BLaER1 treated with 17β-estradiol and CSF1 and Interleukin-3, amounts not matched to agents 10 nM and 100 nM (cell line): ENCODE data around the gene ANKS1A.
"Not testable (repeated sequence)": the region's sequence is repeated elsewhere in the genome, so short reads cannot be mapped to it uniquely, and the experiment has no call there.

ENCODE experiments used
- H3K27ac ChIP-seq, 11 experiments: shearing (Covaris generic); formaldehyde crosslinking; 2 replicates each; pipeline ENCODE4 v1.8.1; 2022
- H3K27me3 ChIP-seq, 11 experiments: shearing (Covaris generic); formaldehyde crosslinking; 2 replicates each; pipeline ENCODE4 v1.8.1; 2022
- H3K36me3 ChIP-seq, 11 experiments: shearing (Covaris generic); formaldehyde crosslinking; 2 replicates each; pipeline ENCODE4 v1.8.1; 2022
- H3K4me1 ChIP-seq, 10 experiments: shearing (Covaris generic); formaldehyde crosslinking; 2 replicates each; pipeline ENCODE4 v1.8.1; 2022
- H3K4me2 ChIP-seq, 11 experiments: shearing (Covaris generic); formaldehyde crosslinking; 2 replicates each; pipeline ENCODE4 v1.8.1; 2022
- H3K4me3 ChIP-seq, 10 experiments: shearing (Covaris generic); formaldehyde crosslinking; 2 replicates each; pipeline ENCODE4 v1.8.1; 2022
- H3K9ac ChIP-seq, 11 experiments: shearing (Covaris generic); formaldehyde crosslinking; 2 replicates each; pipeline ENCODE4 v1.8.1; 2022
- H3K9me3 ChIP-seq, 11 experiments: shearing (Covaris generic); formaldehyde crosslinking; replicated peaks in 1 of 11; 2 replicates each; pipeline ENCODE4 v1.8.1; 2022
- H4K20me1 ChIP-seq, 11 experiments: shearing (Covaris generic); formaldehyde crosslinking; 2 replicates each; pipeline ENCODE4 v1.8.1; 2022
- Cebpa-rat ChIP-seq, 11 experiments: shearing (Covaris generic); IDR thresholded peaks; 2 replicates each; pipeline ENCODE4 v1.8.1; 2022

The ANKS1A gene

DNA sequence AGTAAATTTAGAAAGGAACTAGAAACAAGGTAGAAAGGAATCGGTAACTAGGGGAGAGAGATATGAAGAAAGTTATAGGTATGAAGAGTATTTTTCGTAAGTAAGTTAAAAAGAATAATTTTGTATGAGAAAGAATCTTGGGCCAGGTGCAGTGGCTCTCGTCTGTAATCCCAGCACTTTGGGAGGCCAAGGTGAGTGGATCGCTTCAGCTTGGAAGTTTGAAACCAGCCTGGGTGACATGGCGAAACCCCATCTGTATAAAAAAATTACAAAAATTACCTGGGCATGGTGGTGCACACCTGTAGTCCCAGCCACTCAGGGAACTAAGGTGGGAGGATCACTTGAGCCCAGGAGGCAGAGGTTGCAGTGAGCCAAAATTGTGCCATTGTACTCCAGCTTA is 210.1 kb downstream of the ANKS1A start:
- Histone ChIP-seq H3K4me3 (no peak overlapping the region), H3K27ac (no peak overlapping the region), H3K4me1 (no peaks in the 10 kb centered on the region), H3K4me2 (no peak overlapping the region), H3K27me3 (no peaks in the 10 kb centered on the region), H3K9ac (no peak overlapping the region), H3K36me3 (no peaks in the 10 kb centered on the region), H3K9me3 (0 out of 22 replicates have a peak, but pooled peaks cover 0 to under 1% (median 0%) of the 10 kb centered on the region in 11 experiments), H4K20me1 (no peaks in the 10 kb centered on the region)
- TF ChIP-seq Cebpa-rat (IDR thresholded peaks at IDR 0.05), result no peak

DNA sequence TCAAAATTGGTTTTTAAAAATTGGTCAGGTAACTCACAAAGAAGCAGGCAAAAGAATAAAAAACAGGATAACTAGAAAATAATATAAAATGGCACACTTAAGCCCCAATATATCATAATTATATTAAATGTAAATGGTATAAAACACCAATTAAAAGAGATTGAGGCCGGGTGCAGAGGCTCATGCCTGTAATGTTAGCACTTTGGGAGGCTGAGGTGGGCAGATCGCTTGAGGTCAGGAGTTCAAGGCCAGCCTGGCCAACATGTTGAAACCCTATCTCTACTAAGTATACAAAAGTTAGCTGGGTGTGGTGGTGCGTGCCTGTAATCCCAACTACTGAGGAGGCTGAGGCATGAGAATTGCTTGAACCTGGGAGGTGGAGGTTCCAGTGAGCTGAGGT is 216.0 kb downstream of the ANKS1A start:
- H3K4me3 ChIP-seq, result no peak overlapping the region
- H3K27me3 ChIP-seq, result no peaks in the 10 kb centered on the region
- no peak overlapping the region for H3K9ac ChIP-seq
- no peak for TF ChIP-seq Cebpa-rat (IDR thresholded peaks at IDR 0.05)
- no peaks in the 10 kb centered on the region for H4K20me1 ChIP-seq
- no peaks in the 10 kb centered on the region for H3K4me1 ChIP-seq
- H3K4me2 ChIP-seq, result no peak overlapping the region
- no peaks in the 10 kb centered on the region for H3K36me3 ChIP-seq
- no peak overlapping the region for H3K27ac ChIP-seq
- H3K9me3 ChIP-seq, result peaks cover 10 to 32% (median 15%) of the 10 kb centered on the region in 11 experiments; a peak in 21 of 22 replicates

DNA sequence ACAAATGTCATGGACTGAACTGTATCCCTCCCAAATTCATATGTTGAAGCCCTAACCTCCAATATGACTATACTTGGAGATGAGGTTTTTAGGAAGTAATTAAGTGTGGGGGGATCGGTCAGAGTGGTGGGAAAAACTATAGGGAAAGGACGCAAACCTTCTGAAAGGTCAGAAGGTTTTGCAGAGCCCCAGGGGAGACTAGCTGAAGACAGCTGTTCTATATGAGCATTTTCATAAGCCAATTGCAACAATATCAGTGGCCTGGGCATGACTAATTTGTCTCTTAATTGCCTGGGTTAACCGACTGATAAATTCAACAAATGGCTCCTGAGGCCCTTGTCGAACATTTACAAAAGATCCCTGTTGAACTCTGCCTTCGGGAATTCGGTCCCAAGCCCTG is 217.0 kb downstream of the ANKS1A start:
- H3K4me3 ChIP-seq, H3K27ac ChIP-seq, H3K36me3 ChIP-seq, H3K9ac ChIP-seq, H4K20me1 ChIP-seq, H3K4me1 ChIP-seq, H3K27me3 ChIP-seq, H3K4me2 ChIP-seq: not testable (repeated sequence)
- H3K9me3 ChIP-seq, result peaks cover 10 to 32% (median 15%) of the 10 kb centered on the region in 11 experiments; a peak in 21 of 22 replicates

DNA sequence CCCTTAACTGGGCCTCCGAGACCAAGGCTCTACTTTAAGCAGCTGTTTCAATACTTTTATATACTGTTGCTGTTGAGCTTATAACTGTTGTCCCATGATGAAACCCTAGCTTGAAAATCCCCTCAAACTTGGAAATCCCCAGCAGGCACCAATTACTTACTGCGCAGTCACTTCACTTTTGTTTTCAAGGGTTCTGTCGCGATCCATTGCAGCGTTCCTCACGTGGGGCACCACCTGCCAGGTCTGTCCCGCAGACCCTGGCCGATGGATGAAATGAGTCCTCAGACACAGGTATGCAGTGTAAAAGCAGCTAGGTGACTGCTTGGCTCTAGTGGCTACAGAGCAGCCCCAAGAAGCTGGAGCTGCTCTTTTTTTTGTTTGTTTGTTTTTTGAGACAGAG is 218.2 kb downstream of the ANKS1A start:
- not testable (repeated sequence) for H3K9ac ChIP-seq, H4K20me1 ChIP-seq, H3K4me1 ChIP-seq, H3K27me3 ChIP-seq, H3K4me2 ChIP-seq, H3K36me3 ChIP-seq, H3K27ac ChIP-seq, H3K4me3 ChIP-seq
- peaks cover 12 to 41% (median 25%) of the 10 kb centered on the region in 11 experiments; a peak in 21 of 22 replicates for H3K9me3 ChIP-seq

DNA sequence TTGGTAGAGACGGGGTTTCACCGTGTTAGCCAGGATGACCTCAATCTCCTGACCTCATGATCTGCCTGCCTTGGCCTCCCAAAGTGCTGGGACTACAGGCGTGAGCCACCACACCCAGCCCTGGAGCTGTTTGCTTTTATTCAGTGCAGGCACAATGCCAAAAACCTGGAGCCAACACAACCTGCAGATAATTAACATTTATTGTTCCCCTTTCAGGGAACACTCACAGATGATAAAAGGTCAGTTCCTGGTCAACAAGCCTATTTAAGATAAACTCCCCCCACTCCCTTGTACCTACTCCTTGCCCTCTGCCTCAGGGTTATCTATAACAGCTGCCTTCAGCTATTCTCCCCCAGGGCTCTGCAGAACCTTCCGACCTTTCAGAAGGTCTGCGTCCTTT is 218.7 kb downstream of the ANKS1A start:
- H4K20me1 ChIP-seq, H3K4me2 ChIP-seq, H3K36me3 ChIP-seq, H3K27me3 ChIP-seq, H3K9ac ChIP-seq, H3K27ac ChIP-seq, H3K4me1 ChIP-seq, H3K4me3 ChIP-seq: not testable (repeated sequence)
- peaks cover 12 to 41% (median 27%) of the 10 kb centered on the region in 11 experiments; a peak in 21 of 22 replicates for H3K9me3 ChIP-seq

DNA sequence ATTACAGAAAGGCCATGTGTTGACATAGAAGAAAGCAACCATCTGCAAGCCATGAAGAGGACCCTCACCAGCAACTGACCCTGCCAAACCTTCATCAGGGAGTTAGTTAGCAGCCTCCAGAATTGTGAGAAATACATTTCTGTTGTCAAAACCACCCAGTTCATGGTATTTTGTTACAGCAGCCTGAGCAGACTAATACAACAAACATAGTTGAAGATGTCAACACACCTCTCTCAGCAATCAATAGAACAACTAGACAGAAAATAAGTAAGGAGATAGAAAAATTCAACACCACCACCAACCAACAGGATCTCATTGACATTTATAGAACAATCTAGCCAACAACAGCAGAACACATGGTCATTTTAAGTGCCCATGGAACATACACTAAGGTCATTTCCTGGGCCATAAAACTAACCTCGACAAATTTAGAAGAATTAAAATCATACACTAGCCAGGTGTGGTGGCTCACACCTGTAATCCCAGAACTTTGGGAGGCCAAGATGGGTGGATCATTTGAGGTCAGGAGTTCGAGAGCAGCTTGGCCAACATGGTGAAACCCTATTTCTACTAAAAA is 219.3 kb downstream of the ANKS1A start:
- Histone ChIP-seq H3K4me2 (no peak overlapping the region), H4K20me1 (no peaks in the 10 kb centered on the region), H3K27ac (no peak overlapping the region), H3K27me3 (no peaks in the 10 kb centered on the region), H3K36me3 (no peaks in the 10 kb centered on the region), H3K9me3 (peaks cover 12 to 41% (median 27%) of the 10 kb centered on the region in 11 experiments; a peak in 21 of 22 replicates), H3K9ac (no peak overlapping the region), H3K4me1 (no peaks in the 10 kb centered on the region), H3K4me3 (no peak overlapping the region)
- no peak for TF ChIP-seq Cebpa-rat (IDR thresholded peaks at IDR 0.05)

DNA sequence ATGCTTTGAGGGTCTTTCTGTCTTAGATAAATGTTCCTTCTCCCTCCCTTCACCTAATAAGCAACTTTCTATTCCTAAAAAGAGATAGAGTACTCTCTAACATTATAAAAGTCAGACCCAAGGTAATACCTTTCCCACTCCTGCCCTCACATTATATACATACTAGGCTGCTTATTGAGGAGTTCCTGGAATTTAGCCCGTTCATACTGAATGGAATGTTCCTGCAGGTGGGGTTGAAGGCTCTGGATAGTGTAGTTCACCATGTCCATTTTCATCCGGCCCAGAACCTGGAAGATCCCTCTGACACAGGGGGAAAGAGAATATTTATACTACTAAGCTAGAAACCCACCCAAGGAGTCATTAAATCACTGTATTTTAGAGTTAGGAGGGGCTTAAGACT is 231.7 kb downstream of the ANKS1A start:
- Histone ChIP-seq H3K9me3 (peaks cover 0 to 6% (median 0%) of the 10 kb centered on the region in 11 experiments; a peak in 1 of 22 replicates), H3K4me1 (no peaks in the 10 kb centered on the region), H3K27ac (no peak overlapping the region), H3K4me3 (no peak overlapping the region), H3K4me2 (no peak overlapping the region), H4K20me1 (no peaks in the 10 kb centered on the region), H3K9ac (no peak overlapping the region), H3K36me3 (no peaks in the 10 kb centered on the region), H3K27me3 (no peaks in the 10 kb centered on the region)
- TF ChIP-seq Cebpa-rat (IDR thresholded peaks at IDR 0.05), result no peak

DNA sequence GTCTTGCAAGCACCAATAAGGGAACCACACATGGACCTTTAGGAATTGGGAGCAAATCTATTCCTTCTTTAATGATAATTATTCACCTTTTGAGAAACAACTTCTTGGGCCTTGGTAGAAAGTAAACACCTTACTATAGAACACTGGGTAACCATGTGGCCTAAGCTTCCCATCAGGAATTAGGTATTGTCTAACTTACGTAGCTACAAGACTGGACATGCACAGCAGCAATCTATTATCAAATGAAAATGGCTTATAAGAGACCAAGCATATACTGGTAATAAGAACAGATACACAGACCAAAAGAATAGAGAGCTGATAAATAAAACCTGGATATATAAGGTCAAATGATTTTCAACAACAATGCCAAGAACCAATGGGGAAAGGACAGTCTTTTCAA is 235.3 kb downstream of the ANKS1A start:
- TF ChIP-seq Cebpa-rat (IDR thresholded peaks at IDR 0.05), result no peak
- Histone ChIP-seq H3K4me3 (no peak overlapping the region), H4K20me1 (no peaks in the 10 kb centered on the region), H3K27ac (no peak overlapping the region), H3K9me3 (peaks cover 0 to 6% (median 0%) of the 10 kb centered on the region in 11 experiments; a peak in 1 of 22 replicates), H3K4me2 (no peak overlapping the region), H3K9ac (no peak overlapping the region), H3K4me1 (no peaks in the 10 kb centered on the region), H3K36me3 (no peaks in the 10 kb centered on the region), H3K27me3 (no peaks in the 10 kb centered on the region)

DNA sequence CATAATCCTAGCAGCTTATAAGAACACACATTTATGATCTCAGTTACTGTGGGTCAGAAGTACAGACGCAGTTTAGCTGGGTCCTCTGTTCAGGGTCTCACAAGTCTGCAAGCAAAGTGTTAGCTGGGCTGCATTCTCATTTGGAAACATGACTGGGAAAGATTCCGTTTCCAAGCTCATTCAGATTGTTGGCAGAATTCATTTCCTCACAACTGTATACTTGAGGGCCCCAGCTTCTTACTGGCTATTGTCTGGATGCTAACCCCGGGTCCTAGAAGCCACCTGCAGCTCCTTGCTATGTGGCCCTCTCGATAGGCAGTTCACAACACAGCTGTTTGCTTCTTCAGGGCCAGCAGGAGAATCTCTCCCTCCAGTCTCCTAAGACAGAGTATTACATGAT is 239.0 kb downstream of the ANKS1A start:
- H3K9me3 ChIP-seq, result peaks cover 0 to 5% (median 0%) of the 10 kb centered on the region in 11 experiments; a peak in 1 of 22 replicates
- no peaks in the 10 kb centered on the region for H3K4me1 ChIP-seq
- H3K36me3 ChIP-seq, result no peaks in the 10 kb centered on the region
- no peak overlapping the region for H3K9ac ChIP-seq
- no peaks in the 10 kb centered on the region for H4K20me1 ChIP-seq
- H3K27me3 ChIP-seq, result no peaks in the 10 kb centered on the region
- no peak for TF ChIP-seq Cebpa-rat (IDR thresholded peaks at IDR 0.05)
- no peak overlapping the region for H3K27ac ChIP-seq
- no peak overlapping the region for H3K4me2 ChIP-seq
- H3K4me3 ChIP-seq, result no peak overlapping the region

DNA sequence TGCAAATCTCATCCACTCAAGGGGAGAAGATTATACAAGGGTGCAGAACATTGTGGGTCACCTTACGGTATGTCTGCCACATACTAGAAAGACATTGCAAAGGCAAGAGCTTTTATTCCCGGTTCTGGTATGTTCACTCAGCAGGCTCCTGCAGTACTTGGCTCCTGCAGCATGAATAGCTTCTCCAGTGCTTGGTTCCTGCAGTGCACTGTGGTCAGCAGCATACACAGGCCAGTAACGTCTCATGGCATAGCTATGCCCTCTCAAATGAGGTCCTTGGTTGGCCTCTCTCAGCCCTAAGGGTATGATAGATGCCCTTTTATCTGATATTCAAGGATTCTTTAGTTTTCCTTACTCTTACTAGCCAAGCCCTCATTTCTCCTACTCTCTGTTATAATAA is 239.4 kb downstream of the ANKS1A start:
- Histone ChIP-seq H3K9me3 (0 out of 22 replicates have a peak, but pooled peaks cover 0 to under 1% (median 0%) of the 10 kb centered on the region in 11 experiments), H3K9ac (no peak overlapping the region), H4K20me1 (no peaks in the 10 kb centered on the region), H3K4me1 (no peaks in the 10 kb centered on the region), H3K27ac (no peak overlapping the region), H3K4me3 (no peak overlapping the region), H3K27me3 (no peaks in the 10 kb centered on the region), H3K4me2 (no peak overlapping the region), H3K36me3 (no peaks in the 10 kb centered on the region)
- no peak for TF ChIP-seq Cebpa-rat (IDR thresholded peaks at IDR 0.05)
